ENCODE measurements around the gene ZNF891. TPM values are rescaled to one million over a fixed set of nuclear protein-coding genes. Genes with fewer than 3 reads are reported as not detected.

ZNF891 gene
- total RNA-seq, 4 donors from 2014 or later, result 4.6 to 7.0 (median 6.0) TPM

GRCh38 chr12:133120385-133121191, 9.5 kb downstream of the ZNF891 start:
- 94 to 97% methylated on average over 3 of the region's 3 CpGs for WGBS, 2 donors
- TF ChIP-seq CTCF (IDR thresholded peaks at IDR 0.05) (no peak), POLR2A (IDR thresholded peaks at IDR 0.05) (no peak)

GRCh38 chr12:133108150-133108549, 21.9 kb downstream of the ZNF891 start:
- intact Hi-C loops (cut with DNase I), result no loop called here

More at GRCh38 chr12:133120385-133121191, 9.5 kb downstream of the ZNF891 start:
- Histone ChIP-seq H3K27me3 (no peaks in the 10 kb centered on the region), H3K9me3 (peaks cover 12% of the 10 kb centered on the region), H3K27ac (no peak overlapping the region), H3K36me3 (peaks cover 14 to 23% of the 10 kb centered on the region in 2 donors), H3K4me3 (replicated peaks in 1 of 3) (no peak overlapping the region), H3K4me1 (no peaks in the 10 kb centered on the region)
- DNase-seq, result no peak
- intact Hi-C loops (cut with DNase I), result no loop called here

GRCh38 chr12:133107121-133107520, 23.0 kb downstream of the ZNF891 start:
- Histone ChIP-seq H3K4me1 (no peaks in the 10 kb centered on the region), H3K4me3 (replicated peaks in 1 of 3) (no peak overlapping the region), H3K36me3 (peaks cover 47 to 62% of the 10 kb centered on the region in 2 donors), H3K27me3 (no peaks in the 10 kb centered on the region), H3K27ac (no peak overlapping the region), H3K9me3 (peaks cover 20% of the 10 kb centered on the region)
- TF ChIP-seq CTCF (IDR thresholded peaks at IDR 0.05), result no peak
- no peak for TF ChIP-seq POLR2A (IDR thresholded peaks at IDR 0.05)
- intact Hi-C loops (cut with DNase I), result no loop called here
- no peak for DNase-seq
- WGBS, 2 donors, result 95 to 98% methylated on average over 1 of the region's 1 CpG

More at GRCh38 chr12:133108150-133108549, 21.9 kb downstream of the ZNF891 start:
- H3K4me1 ChIP-seq, result no peaks in the 10 kb centered on the region
- no peak for DNase-seq
- TF ChIP-seq CTCF (IDR thresholded peaks at IDR 0.05) (no peak), POLR2A (IDR thresholded peaks at IDR 0.05) (no peak)
- H3K9me3 ChIP-seq, result peaks cover 20% of the 10 kb centered on the region
- WGBS, 2 donors, result 97 to 100% methylated on average over 2 of the region's 2 CpGs
- peaks cover 37 to 52% of the 10 kb centered on the region in 2 donors for H3K36me3 ChIP-seq
- no peak overlapping the region for H3K4me3 ChIP-seq (replicated peaks in 1 of 3)
- H3K27me3 ChIP-seq, result no peaks in the 10 kb centered on the region
- H3K27ac ChIP-seq, result no peak overlapping the region

- 94 to 99% methylated on average over 5 of the region's 5 CpGs for WGBS, 2 donors
- H3K36me3 ChIP-seq, result peaks cover 53 to 71% of the 10 kb centered on the region in 2 donors
- TF ChIP-seq POLR2A (IDR thresholded peaks at IDR 0.05), result no peak
- TF ChIP-seq CTCF (IDR thresholded peaks at IDR 0.05), result no peak
- H3K4me3 ChIP-seq (replicated peaks in 1 of 3), result no peak overlapping the region
- DNase-seq, result no peak
- no peak overlapping the region for H3K27ac ChIP-seq
- H3K9me3 ChIP-seq, result peaks cover 20% of the 10 kb centered on the region
- H3K4me1 ChIP-seq, result no peaks in the 10 kb centered on the region
- H3K27me3 ChIP-seq, result no peaks in the 10 kb centered on the region
- intact Hi-C loops (cut with DNase I), result no loop called here
Measured at GRCh38 chr12:133106253-133106652, 23.8 kb downstream of the ZNF891 start.

- H3K36me3 ChIP-seq, result peaks cover 60 to 77% of the 10 kb centered on the region in 2 donors
- TF ChIP-seq CTCF (IDR thresholded peaks at IDR 0.05) (no peak), POLR2A (IDR thresholded peaks at IDR 0.05) (no peak)
- H3K27ac ChIP-seq, result no peak overlapping the region
- no peaks in the 10 kb centered on the region for H3K27me3 ChIP-seq
- intact Hi-C loops (cut with DNase I), result no loop called here
- H3K4me1 ChIP-seq, result no peaks in the 10 kb centered on the region
- H3K4me3 ChIP-seq (replicated peaks in 1 of 3), result no peak overlapping the region
- H3K9me3 ChIP-seq, result peaks cover 20% of the 10 kb centered on the region
- 96 to 97% methylated on average over 3 of the region's 3 CpGs for WGBS, 2 donors
- no peak for DNase-seq
Measured at GRCh38 chr12:133105620-133106019, 24.5 kb downstream of the ZNF891 start.
